Kidney (tissue), 14 donors: Measurements from ENCODE around the gene PHF23. TPM values are rescaled to one million over a fixed set of nuclear protein-coding genes. Genes with fewer than 3 reads are reported as not detected.

Experiments used
- DNase-seq, 5 donors: peaks; one replicate each; pipeline ENCODE4 v3.0.0-alpha.2; 2013 to 2020
- FAIRE-seq: peaks from 2 replicates; lab custom pipeline; 2012; peaks lifted over from hg19 to GRCh38; lab: Jason Lieb, UNC
- H3K27ac ChIP-seq, 2 donors: one replicate each; pipeline ENCODE4 v1.7.0; 2013; ENCODE audit warnings: low read depth in 2 of 2, low read length in 2 of 2, inconsistent platforms in 1 of 2
- H3K27me3 ChIP-seq: one replicate; pipeline ENCODE4 v1.7.1; 2013; ENCODE audit warnings: low read length, inconsistent platforms; ENCODE audit not compliant: control insufficient read depth, insufficient read depth
- H3K36me3 ChIP-seq, 3 donors: one replicate each; pipeline versions ENCODE4 v1.7.0 to v1.7.1; 2013; ENCODE audit warnings: low read length in 3 of 3, control low read depth in 1 of 3, inconsistent platforms in 1 of 3; ENCODE audit not compliant: insufficient read depth in 3 of 3, control insufficient read depth in 2 of 3
- H3K4me1 ChIP-seq, 3 donors: one replicate each; pipeline versions ENCODE4 v1.7.0 to v1.7.1; 2013; ENCODE audit warnings: low read length in 3 of 3, inconsistent platforms in 1 of 3, low read depth in 1 of 3; ENCODE audit not compliant: control insufficient read depth in 2 of 3, insufficient read depth in 2 of 3
- H3K4me3 ChIP-seq, 3 donors: one replicate each; pipeline versions ENCODE4 v1.7.0 to v1.8.1; 2013; ENCODE audit warnings: low read length in 3 of 3, control low read depth in 1 of 3, inconsistent platforms in 1 of 3
- H3K9ac ChIP-seq, 3 donors: one replicate each; pipeline versions ENCODE4 v1.7.0 to v1.7.1; 2013; ENCODE audit warnings: low read length in 3 of 3, control low read depth in 1 of 3, inconsistent platforms in 1 of 3
- H3K9me3 ChIP-seq, 3 donors: one replicate each; pipeline versions ENCODE4 v1.7.0 to v1.7.1; 2013; ENCODE audit warnings: low read length in 3 of 3, control low read depth in 1 of 3, inconsistent platforms in 1 of 3; ENCODE audit not compliant: control insufficient read depth in 2 of 3, insufficient read depth in 1 of 3
- intact Hi-C: fragments of 100-400 bp; cut with DNase I; formaldehyde crosslinking; loops from one replicate; pipeline ENCODE4 v1.11.1; 2022
- polyA plus RNA-seq: library from polyadenylated mRNA; stranded (reverse); fragments of 350-450 nt; fragmentation: Illumina TruSeq; extraction: RNeasy Lipid Tissue Mini Kit (QIAGEN cat#74804); gene quantifications from one replicate; pipeline ENCODE4 v1.2.3, GENCODE V29; 2014; ENCODE audit warnings: low read depth, low replicate concordance; ENCODE audit not compliant: insufficient read depth
- total RNA-seq: library from RNA; stranded (reverse); fragmentation: NEBNext Ultra II Directional; extraction: Animal tissue kit (Norgen Biotek cat#: 25700); gene quantifications from one replicate; pipeline ENCODE4 v1.2.1, GENCODE V29; 2021
- TF ChIP-seq, protein P1 (sequence below): IDR thresholded peaks from 3 replicates; pipeline ENCODE4 v1.5.1; 2012; ENCODE audit warnings: mild to moderate bottlenecking, moderate library complexity, borderline replicate concordance; ENCODE audit not compliant: insufficient read depth; ENCODE audit errors: extremely low read depth
- donor health status: control.
- donor health status: control.
- donor health status: control.
- donor health status: control.
- donor health status: control.
- donor health status: DM: yes; HTN: yes; CAD: no.
- donor health status: Normal renal cell carcinoma (clear cell type).

Gene PHF23
- total and polyA plus RNA-seq, 2 donors from 2014 or later: 28.1 to 48.5 TPM

DNA sequence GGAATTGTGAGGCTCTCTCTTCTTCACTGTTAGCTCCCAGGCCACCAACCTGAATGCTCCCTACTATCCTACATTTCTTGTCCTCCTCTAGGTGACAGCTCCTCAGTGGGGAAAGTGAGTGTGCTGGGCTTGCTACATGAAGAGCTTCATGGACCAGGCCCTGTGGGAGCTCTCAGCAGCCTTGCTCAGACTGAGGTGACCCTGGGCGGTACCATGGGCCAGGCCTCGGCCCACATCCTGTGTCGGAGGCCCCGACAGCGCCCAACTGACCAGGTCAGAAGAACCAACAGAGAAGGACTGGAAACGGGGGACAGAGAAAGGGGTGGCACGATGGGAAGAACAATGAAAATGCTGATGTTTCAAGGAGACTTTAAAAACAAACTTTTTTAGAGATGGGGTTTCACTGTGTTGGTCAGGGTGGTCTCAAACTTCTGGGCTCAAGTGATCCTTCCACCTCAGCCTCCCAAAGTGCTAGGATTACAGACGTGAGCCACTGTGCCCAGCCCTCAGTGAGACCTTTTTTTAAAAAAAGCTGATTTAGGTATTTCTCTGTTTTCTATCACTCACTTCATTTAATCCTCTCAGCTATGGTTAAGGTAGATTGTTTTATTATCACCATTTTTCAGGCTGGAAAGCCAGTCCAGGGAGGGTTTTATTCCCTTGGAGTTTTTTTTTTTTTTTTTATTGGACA, 17.7 kb upstream of the PHF23 start:
- TF ChIP-seq, protein P1, sequence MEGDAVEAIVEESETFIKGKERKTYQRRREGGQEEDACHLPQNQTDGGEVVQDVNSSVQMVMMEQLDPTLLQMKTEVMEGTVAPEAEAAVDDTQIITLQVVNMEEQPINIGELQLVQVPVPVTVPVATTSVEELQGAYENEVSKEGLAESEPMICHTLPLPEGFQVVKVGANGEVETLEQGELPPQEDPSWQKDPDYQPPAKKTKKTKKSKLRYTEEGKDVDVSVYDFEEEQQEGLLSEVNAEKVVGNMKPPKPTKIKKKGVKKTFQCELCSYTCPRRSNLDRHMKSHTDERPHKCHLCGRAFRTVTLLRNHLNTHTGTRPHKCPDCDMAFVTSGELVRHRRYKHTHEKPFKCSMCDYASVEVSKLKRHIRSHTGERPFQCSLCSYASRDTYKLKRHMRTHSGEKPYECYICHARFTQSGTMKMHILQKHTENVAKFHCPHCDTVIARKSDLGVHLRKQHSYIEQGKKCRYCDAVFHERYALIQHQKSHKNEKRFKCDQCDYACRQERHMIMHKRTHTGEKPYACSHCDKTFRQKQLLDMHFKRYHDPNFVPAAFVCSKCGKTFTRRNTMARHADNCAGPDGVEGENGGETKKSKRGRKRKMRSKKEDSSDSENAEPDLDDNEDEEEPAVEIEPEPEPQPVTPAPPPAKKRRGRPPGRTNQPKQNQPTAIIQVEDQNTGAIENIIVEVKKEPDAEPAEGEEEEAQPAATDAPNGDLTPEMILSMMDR: no peak
- DNase-seq (no peak), FAIRE-seq (no peak)
- Histone ChIP-seq H3K4me1 (peaks cover 5 to 15% (median 12%) of the 10 kb centered on the region in 3 donors), H3K36me3 (peaks cover 0 to 20% (median 7%) of the 10 kb centered on the region in 3 donors), H3K27me3 (no peaks in the 10 kb centered on the region), H3K4me3 (no peak overlapping the region), H3K9ac (no peak overlapping the region), H3K9me3 (no peaks in the 10 kb centered on the region), H3K27ac (no peak overlapping the region)
- intact Hi-C loops: no loop called here

DNA sequence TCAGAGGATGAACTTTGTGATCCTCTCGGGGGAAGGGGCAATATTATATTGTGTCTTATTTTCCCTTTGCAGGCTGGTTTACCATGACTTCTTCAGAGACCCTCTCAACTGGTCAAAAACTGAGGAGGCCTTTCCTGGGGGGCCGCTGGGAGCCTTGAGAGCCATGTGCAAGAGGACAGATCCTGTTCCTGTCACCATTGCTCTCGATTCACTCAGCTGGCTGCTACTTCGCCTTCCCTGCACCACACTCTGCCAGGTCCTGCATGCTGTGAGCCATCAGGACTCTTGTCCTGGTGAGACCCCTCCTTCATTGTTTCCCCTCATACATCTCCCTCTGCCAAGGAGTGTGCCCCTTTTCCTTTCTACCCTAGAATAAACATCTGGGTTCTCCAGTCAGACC, 15.3 kb upstream of the PHF23 start:
- no peak overlapping the region for H3K4me3 ChIP-seq
- H3K27me3 ChIP-seq: no peaks in the 10 kb centered on the region
- H3K36me3 ChIP-seq: peaks cover 0 to 20% (median 7%) of the 10 kb centered on the region in 3 donors
- FAIRE-seq: no peak
- no peak for DNase-seq
- H3K9ac ChIP-seq: no peak overlapping the region
- peaks cover 5 to 22% (median 16%) of the 10 kb centered on the region in 3 donors for H3K4me1 ChIP-seq
- TF ChIP-seq, protein P1: no peak
- intact Hi-C loops: no loop called here
- no peak overlapping the region for H3K27ac ChIP-seq
- no peaks in the 10 kb centered on the region for H3K9me3 ChIP-seq

DNA sequence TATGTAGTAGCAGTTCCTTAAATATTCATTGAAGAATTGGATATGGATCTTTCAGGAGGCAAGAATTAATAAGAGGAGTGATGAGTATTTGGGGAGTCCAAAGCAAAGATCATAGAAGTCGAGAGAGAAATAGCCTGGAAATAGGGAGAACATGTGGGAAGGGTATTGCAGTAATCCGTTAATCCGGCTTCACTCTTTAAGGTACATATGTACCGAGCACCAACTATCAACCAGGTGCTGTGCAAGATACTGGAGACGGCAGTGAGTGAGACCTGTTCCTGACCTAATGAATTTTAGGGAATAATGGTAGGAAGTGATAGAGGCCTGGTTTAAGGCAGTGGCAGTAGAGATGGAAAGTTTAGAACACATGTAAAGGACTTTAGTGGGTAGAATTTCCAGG, 13.8 kb upstream of the PHF23 start:
- intact Hi-C loops: no loop called here
- TF ChIP-seq, protein P1: no peak
- H3K36me3 ChIP-seq: peaks cover 0 to 20% (median 6%) of the 10 kb centered on the region in 3 donors

More for the DNA sequence above, 13.8 kb upstream of the PHF23 start:
- Histone ChIP-seq H3K27me3 (no peaks in the 10 kb centered on the region), H3K9me3 (no peaks in the 10 kb centered on the region), H3K4me1 (peaks cover 5 to 25% (median 19%) of the 10 kb centered on the region in 3 donors), H3K9ac (peak overlapping the region in 2 of 3 donors; percentile 31 to 91), H3K4me3 (peak overlapping the region; percentile 69 to 90 (median 86)), H3K27ac (peak overlapping the region; percentile 99 to 100)
- FAIRE-seq (no peak), DNase-seq (no peak)
